ENCODE data around the gene ADRM1.

The ADRM1 gene, protein sequence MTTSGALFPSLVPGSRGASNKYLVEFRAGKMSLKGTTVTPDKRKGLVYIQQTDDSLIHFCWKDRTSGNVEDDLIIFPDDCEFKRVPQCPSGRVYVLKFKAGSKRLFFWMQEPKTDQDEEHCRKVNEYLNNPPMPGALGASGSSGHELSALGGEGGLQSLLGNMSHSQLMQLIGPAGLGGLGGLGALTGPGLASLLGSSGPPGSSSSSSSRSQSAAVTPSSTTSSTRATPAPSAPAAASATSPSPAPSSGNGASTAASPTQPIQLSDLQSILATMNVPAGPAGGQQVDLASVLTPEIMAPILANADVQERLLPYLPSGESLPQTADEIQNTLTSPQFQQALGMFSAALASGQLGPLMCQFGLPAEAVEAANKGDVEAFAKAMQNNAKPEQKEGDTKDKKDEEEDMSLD

DNA sequence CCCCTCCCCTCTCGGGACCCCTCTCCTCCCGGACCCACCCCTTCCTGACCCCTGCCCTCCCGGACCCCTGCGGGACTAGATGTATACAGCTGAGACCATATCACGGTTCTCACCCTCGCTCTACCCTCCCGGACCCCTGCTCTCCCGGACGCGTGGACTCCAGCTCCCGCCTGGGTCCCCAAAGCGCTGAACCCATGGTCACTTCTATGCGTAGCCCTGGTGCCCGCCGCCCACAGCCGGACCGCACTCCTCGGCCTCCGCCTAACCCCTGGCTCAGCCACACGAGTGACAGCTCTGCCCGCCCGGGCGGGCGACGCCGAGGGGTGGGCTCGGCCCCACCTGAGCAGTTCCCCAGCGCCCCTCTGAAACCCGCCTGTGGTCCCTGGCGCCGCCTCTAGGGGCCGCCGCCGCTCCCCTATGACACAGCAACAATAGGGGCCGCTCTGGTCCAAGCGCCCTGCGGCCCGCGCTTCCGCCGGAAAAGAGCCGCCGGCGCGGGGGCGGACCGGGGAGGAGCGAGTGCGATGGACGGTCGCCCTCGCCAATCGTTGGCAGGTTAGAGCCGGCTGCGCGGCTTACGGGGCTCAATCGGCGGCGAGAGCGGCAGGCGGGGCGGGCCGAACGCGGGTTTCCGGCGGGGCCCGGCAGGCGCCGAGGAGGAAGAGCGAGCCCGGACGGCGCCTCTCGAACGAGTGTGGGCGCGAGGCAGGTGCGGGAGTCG lies at the start of gene ADRM1:
Gene ADRM1 (plus strand): TSS at position 657 of the 721 bp plus-strand sequence. CDS start 572 bp downstream, outside the sequence.
- DNase-seq: peak; percentile 96

- no peak for DNase-seq
These were observed 49.4 kb upstream of the ADRM1 start for GRCh38 chr20:62253398-62253797.

GRCh38 chr20:62254021-62254724 lies 48.6 kb upstream of the ADRM1 start:
- no peak for DNase-seq

- DNase-seq: no peak
These were observed 46.8 kb upstream of the ADRM1 start for GRCh38 chr20:62255976-62256375.

DNA sequence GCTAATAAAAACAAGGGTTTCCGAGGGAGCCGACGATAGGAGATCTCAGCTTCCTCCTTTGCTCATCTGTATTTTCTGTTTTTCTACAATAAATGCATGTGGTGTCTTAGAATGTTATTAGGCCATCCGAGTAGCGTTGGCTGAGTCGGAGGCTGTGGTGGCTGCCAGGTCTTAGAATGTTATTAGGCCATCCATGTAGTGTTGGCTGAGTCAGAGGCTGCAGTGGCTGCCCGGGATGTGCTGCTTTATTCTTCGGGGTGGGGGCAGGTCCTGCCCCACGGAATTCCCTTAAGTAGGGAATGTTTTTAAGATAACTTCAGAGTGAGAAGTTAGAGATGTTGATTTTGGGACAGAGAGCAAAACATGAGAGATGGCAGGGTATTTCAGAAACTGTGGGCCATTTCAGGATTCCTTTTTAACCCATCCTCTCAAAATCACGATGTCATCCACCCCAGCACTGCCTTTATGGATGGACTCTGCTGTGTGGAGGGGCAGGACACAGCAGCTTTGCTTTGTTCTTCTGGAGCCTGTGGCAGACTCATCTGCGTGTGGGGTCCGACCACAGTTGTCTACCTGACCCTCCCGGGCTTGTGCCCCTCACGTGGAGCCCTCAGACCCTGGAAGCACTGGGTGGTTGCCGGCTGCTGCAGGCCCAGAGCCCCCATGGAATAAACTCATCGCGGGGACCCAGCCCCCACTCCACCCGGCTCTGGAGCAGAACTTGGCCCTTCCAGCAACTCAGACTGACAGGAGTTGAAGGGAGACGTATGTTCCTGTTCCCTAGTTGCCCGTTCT lies 44.1 kb upstream of the ADRM1 start:
- DNase-seq: no peak

GRCh38 chr20:62259294-62259565 lies 43.6 kb upstream of the ADRM1 start:
- DNase-seq: no peak

- DNase-seq: no peak
These were observed 40.7 kb upstream of the ADRM1 start for GRCh38 chr20:62262064-62262463.

GRCh38 chr20:62263396-62263795 lies 39.4 kb upstream of the ADRM1 start:
- DNase-seq: no peak

DNA sequence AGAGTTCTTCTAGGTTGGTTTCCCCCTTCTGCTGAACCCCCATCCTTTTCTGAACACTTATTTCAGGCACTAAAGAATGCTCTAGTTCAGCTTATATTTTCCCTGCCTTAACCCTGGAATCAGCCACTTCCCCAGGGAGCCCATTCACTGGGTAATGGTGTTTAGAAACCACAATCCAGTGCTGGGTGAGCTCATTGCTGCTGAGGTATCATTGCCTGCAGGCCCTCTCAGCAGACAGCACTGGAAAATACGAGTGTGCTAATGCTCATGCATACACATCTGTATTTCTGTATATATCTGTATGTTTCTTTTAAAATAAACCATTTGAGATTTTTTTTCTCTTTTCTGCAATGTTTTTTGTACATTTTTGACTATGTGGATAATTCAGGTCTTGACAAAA lies 37.4 kb upstream of the ADRM1 start:
- DNase-seq: no peak

GRCh38 chr20:62266340-62266739 lies 36.5 kb upstream of the ADRM1 start:
- DNase-seq: peak; percentile 17

- no peak for DNase-seq
These were observed 35.9 kb upstream of the ADRM1 start for GRCh38 chr20:62266851-62267250.

- DNase-seq: no peak
These were observed 35.3 kb upstream of the ADRM1 start for GRCh38 chr20:62267543-62267942.

DNA sequence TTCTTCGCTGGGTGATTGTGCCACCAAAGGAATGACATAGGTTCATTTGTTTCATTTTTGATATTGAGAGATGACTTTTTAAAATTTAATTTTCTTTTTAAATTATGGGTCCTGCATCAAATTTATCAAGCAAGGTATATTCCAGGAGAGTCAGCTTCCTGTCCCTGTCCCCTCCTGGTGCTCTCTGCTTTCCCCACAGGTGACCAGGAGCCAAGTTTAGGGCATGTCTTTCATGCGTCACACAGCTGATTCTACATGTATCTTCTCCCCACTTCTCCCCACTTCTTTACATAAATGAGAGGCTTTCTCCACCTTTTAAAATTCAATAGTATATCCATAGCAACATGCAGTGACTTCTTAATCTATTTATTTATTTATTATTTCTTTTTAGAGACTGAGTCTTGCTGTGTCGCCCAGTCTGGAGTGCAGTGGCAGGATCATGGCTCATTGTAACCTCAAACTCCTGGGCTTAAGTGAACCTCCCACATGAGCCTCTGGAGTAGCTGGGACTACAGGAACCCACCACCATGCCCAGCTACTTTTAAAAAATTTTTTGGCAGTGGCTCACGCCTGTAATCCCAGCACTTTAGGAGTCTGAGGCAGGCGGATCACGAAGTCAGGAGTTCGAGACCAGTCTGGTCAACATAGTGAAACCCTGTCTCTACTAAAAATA lies 34.4 kb upstream of the ADRM1 start:
- no peak for DNase-seq

GRCh38 chr20:62269378-62269777 lies 33.4 kb upstream of the ADRM1 start:
- DNase-seq: no peak

DNA sequence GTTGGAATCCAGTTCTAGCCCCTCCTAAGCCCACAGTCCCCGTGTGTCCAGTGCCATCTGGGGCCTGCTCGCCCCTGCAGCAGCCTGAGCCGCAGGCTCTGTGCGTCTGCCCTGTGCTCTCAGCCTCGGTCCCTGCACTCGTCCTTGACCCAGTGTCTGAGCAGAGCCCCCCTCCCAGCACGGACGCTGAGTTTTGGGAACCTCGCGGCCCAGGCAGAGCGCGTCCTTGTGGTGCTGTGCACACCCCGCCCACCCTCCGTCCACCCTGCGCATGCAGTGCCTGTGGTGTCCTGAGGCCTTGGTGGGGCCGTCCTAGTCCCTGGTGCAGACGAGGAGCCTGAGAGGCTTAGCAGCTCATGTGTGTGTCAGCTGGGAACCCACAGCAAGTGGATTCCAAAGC lies 32.9 kb upstream of the ADRM1 start:
- no peak for DNase-seq

DNA sequence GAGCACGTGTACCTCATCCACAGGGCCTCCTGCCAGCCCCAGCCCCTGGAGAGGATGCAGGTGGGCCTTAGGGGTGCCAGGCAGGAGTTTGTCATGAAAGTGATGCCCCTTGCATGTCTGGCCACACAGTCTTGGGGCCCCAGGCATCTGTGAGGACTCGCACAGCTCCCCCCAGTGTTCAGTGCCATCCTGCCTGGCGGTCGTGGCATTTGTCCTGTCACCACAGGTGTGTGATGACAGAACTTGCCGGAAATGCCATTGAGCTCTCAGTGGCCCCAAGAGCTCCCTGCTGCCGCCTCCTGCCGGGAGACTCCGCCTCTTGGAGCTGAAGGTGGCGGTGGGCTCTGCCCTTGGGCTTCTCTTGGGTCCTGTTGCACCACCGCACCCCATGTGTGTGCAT lies 30.6 kb upstream of the ADRM1 start:
- DNase-seq: no peak

DNA sequence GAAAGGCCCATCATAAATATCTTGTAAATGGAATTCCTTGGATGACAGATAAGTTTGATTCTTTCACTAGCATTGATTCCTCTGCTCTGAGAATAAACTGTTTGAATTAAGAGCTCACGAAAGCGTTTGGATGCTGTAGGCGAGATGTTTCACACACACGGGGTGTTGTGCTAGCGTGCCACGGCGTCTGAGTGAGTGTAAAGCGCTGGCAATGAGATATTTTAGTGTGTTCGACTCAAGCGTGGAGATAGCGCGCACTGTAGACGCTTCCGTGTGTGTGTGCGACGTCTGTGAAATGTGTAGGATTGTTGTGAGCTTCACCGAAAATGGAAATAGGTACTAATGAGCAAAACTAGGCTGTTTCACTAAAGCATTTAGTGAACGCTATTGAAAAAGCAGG lies 29.4 kb upstream of the ADRM1 start:
- no peak for DNase-seq

DNA sequence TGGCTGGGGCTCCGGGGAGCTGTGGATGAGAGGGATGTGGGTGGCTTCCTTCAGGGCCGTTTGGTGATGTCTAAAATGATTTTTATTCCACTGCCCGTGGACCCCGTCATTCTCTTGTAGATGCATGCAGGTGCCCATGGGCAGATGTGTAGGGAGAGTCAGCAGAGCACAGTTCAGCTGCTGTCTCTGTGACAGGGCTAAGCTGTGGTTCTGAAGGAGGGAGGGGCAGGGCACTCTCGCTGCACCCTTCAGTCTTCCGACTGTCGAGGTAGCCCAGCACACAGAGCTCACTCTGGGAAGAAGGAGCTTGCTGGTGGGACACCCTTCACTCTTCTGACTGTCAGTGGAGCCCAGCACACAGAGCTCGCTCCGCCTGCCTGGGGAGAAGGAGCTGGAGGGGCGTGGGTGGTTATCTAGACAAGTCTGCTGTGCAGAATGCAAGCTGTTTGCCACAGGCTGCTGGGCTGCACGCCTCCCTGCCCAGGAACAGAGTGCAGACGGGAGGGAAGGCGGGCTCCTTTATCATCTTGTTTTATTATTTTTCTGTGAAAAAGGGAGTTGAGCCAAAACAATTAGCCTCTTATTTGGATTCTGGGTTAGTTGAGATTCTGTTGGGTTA lies 28.4 kb upstream of the ADRM1 start:
- DNase-seq: no peak

DNA sequence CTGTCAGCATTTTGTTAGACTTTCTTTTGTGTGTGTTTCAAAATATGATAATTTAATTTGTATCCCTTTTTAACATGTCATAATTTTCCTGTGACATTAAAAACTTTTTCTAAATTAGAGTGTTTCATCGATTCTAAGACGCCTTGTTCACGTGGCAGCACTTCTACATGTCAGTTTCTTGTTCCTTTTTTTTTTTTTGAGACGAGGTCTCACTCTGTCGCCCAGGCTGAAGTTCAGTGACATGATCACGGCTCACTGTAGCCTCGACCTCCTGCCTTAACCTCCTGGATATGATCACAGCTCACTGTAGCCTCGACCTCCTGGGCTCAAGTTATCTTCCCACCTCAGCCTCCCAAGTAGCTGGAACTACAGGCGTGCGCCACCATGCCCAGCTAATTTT lies 27.6 kb upstream of the ADRM1 start:
- no peak for DNase-seq

GRCh38 chr20:62276439-62276838 lies 26.4 kb upstream of the ADRM1 start:
- DNase-seq: no peak

DNA sequence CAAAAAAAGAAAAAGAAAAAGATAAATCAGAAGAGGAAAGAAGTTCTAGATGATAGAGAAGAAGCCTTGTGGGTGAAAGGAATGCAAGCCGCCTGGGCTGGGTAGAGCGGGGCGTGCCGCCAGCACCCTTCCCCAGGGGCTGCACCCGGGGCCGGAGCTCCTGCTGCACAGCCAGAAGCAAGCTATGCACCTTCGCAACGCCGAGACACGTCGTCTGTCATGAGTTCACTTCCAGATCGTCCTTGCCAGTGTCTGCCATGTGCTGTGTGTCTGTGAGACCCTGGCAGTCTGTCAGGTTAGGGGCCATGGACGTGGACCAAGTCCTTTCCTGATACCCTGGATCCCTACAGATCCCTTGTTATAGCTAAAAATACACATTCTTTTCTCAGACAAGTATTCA lies 25.5 kb upstream of the ADRM1 start:
- no peak for DNase-seq

DNA sequence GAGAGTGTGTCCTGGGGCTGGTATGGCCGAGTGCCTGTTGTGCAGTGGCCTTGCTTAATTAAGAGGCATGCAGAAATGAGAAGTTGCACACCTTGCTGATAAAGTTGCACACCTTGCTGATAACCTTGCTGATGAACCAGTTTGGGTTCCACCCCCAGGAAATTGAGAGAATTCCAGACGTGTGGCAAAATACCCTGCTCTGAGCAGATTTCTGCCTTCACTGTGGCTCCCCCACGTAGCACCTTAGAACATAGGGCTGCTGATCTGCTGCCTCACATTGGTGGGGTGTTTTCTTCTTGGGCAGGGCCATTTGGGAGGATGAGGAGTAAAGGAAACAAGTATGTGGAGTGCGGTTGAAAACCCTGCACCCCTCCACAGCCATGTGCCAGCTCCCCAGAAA lies 22.5 kb upstream of the ADRM1 start:
- no peak for DNase-seq
